Measurements from ENCODE around the gene CHTOP. TPM values are rescaled to one million over a fixed set of nuclear protein-coding genes. Genes with fewer than 3 reads are reported as not detected.
A peak's percentile ranks its signal among the peaks of the same experiment; 100 is the strongest.

The CHTOP gene
- total RNA-seq, 1 donor from 2014 or later = 67.3 TPM

GRCh38 chr1:153615406-153615805 is 18.5 kb upstream of the CHTOP start:
- intact Hi-C loops (cut with DNase I) = no loop called here
- peak overlapping the region in 1 of 2 donors; percentile 40 for H3K4me3 ChIP-seq
- peaks cover 58% of the 10 kb centered on the region for H3K4me1 ChIP-seq
- no peaks in the 10 kb centered on the region for H3K36me3 ChIP-seq
- H3K9me3 ChIP-seq = no peaks in the 10 kb centered on the region
- no peak for DNase-seq (ENCODE audit: extremely low spot score in 2 of 2)
- no peak for TF ChIP-seq POLR2AphosphoS5 (IDR thresholded peaks at IDR 0.05; ENCODE audit: insufficient read depth in 1 of 2, low read depth in 1 of 2)
- TF ChIP-seq POLR2A (IDR thresholded peaks at IDR 0.05) = no peak
- no peak for TF ChIP-seq CTCF (IDR thresholded peaks at IDR 0.05)
- H3K27ac ChIP-seq = peak overlapping the region; percentile 96
- H3K27me3 ChIP-seq = no peaks in the 10 kb centered on the region

- peak within 1 kb of the TSS; percentile 96 for H3K27ac ChIP-seq
- peak within 1 kb of the TSS in 1 of 2 donors; percentile 40 for H3K4me3 ChIP-seq
- DNase-seq (ENCODE audit: extremely low spot score in 2 of 2) = no peak
- peaks cover 49% of the 10 kb centered on the region for H3K4me1 ChIP-seq
- H3K9me3 ChIP-seq = no peaks in the 10 kb centered on the region
- intact Hi-C loops (cut with DNase I) = no loop called here
- peak in 1 of 2 donors; percentile 62 for TF ChIP-seq POLR2AphosphoS5 (IDR thresholded peaks at IDR 0.05; ENCODE audit: insufficient read depth in 1 of 2, low read depth in 1 of 2)
- TF ChIP-seq CTCF (IDR thresholded peaks at IDR 0.05) = no peak
- no peak for TF ChIP-seq POLR2A (IDR thresholded peaks at IDR 0.05)
- H3K36me3 ChIP-seq = no peaks in the 10 kb centered on the region
- H3K27me3 ChIP-seq = no peaks in the 10 kb centered on the region
These were observed 17.5 kb upstream of the CHTOP start, which contains the start of gene S100A14 for GRCh38 chr1:153616144-153616916. Gene S100A14 (minus strand): TSS chr1:153616325. CDS start chr1:153615858, 467 bp downstream.

- H3K4me1 ChIP-seq = peaks cover 47% of the 10 kb centered on the region
- DNase-seq (ENCODE audit: extremely low spot score in 2 of 2) = no peak
These were observed 17.0 kb upstream of the CHTOP start for GRCh38 chr1:153616917-153617311.

GRCh38 chr1:153617663-153618062 is 16.2 kb upstream of the CHTOP start:
- H3K4me1 ChIP-seq = peaks cover 47% of the 10 kb centered on the region
- no peaks in the 10 kb centered on the region for H3K36me3 ChIP-seq
- H3K9me3 ChIP-seq = no peaks in the 10 kb centered on the region
- DNase-seq (ENCODE audit: extremely low spot score in 2 of 2) = no peak
- H3K27me3 ChIP-seq = no peaks in the 10 kb centered on the region
- peak overlapping the region; percentile 96 for H3K27ac ChIP-seq
- TF ChIP-seq POLR2AphosphoS5 (IDR thresholded peaks at IDR 0.05; ENCODE audit: insufficient read depth in 1 of 2, low read depth in 1 of 2) (peak in 1 of 2 donors; percentile 41), CTCF (IDR thresholded peaks at IDR 0.05) (peak in 1 of 3 experiments; percentile 63), POLR2A (IDR thresholded peaks at IDR 0.05) (no peak)
- no peak overlapping the region for H3K4me3 ChIP-seq
- intact Hi-C loops (cut with DNase I) = no loop called here

More at GRCh38 chr1:153616917-153617311, 17.0 kb upstream of the CHTOP start:
- H3K4me3 ChIP-seq = no peak overlapping the region
- H3K36me3 ChIP-seq = no peaks in the 10 kb centered on the region
- H3K27me3 ChIP-seq = no peaks in the 10 kb centered on the region
- intact Hi-C loops (cut with DNase I) = no loop called here
- H3K27ac ChIP-seq = peak overlapping the region; percentile 96
- no peak for TF ChIP-seq POLR2AphosphoS5 (IDR thresholded peaks at IDR 0.05; ENCODE audit: insufficient read depth in 1 of 2, low read depth in 1 of 2)
- TF ChIP-seq POLR2A (IDR thresholded peaks at IDR 0.05) = no peak
- TF ChIP-seq CTCF (IDR thresholded peaks at IDR 0.05) = no peak
- H3K9me3 ChIP-seq = no peaks in the 10 kb centered on the region

GRCh38 chr1:153619171-153619570 is 14.7 kb upstream of the CHTOP start:
- intact Hi-C loops (cut with DNase I) = no loop called here
- no peaks in the 10 kb centered on the region for H3K36me3 ChIP-seq
- H3K4me3 ChIP-seq = no peak overlapping the region
- no peak for DNase-seq (ENCODE audit: extremely low spot score in 2 of 2)
- H3K4me1 ChIP-seq = peaks cover 36% of the 10 kb centered on the region
- H3K27me3 ChIP-seq = no peaks in the 10 kb centered on the region
- TF ChIP-seq POLR2A (IDR thresholded peaks at IDR 0.05) (no peak), CTCF (IDR thresholded peaks at IDR 0.05) (no peak), POLR2AphosphoS5 (IDR thresholded peaks at IDR 0.05; ENCODE audit: insufficient read depth in 1 of 2, low read depth in 1 of 2) (no peak)
- no peaks in the 10 kb centered on the region for H3K9me3 ChIP-seq
- H3K27ac ChIP-seq = no peak overlapping the region
